Panc1 (cell line): ENCODE measurements around the gene TDRD10. TPM values are rescaled to one million over a fixed set of nuclear protein-coding genes. Genes with fewer than 3 reads are reported as not detected.

ENCODE experiments used
- ATAC-seq: fragments of 200-7000 bp; cut with Tn5 transposase; 2 replicates; pipeline ENCODE4 v1.9.1; 2020; ENCODE audit warnings: mild to moderate bottlenecking, moderate library complexity
- BruUV-seq: library from RNA; stranded (reverse); fragments of 400-500 nt; replicated peaks from 2 replicates; lab custom pipeline; 2021; lab: Mats Ljungman, UMichigan
- CTCF ChIA-PET: fragments of 300-600 bp; sonication (Branson Sonifier 250); formaldehyde crosslinking; loops from one replicate; lab custom pipeline; 2022; ENCODE audit warnings: antibody characterized with exemption; lab: Charles Lee
- POLR2A ChIA-PET: fragments of 300-600 bp; sonication (Branson Sonifier 250); formaldehyde crosslinking; loops from one replicate; lab custom pipeline; 2022; ENCODE audit warnings: antibody characterized with exemption; lab: Charles Lee
- DNase-seq: peaks from one replicate; pipeline ENCODE4 v3.0.0-alpha.2; 2010; ENCODE audit warnings: low read depth, low spot score
- H3K27ac ChIP-seq: 2 replicates; pipeline ENCODE4 v1.5.1; 2011; ENCODE audit warnings: mild to moderate bottlenecking, low read length, inconsistent platforms
- H3K27me3 ChIP-seq: fragments of 200-500 bp; sonication (Bioruptor generic); 2 replicates; pipeline ENCODE4 v1.6.0; 2014; ENCODE audit warnings: low read length, inconsistent platforms; ENCODE audit not compliant: control insufficient read depth, insufficient read depth
- H3K36me3 ChIP-seq: fragments of 200-500 bp; sonication (Bioruptor generic); 2 replicates; pipeline ENCODE4 v1.5.1; 2014; ENCODE audit warnings: inconsistent platforms, mild to moderate bottlenecking, low read length, moderate library complexity; ENCODE audit not compliant: control insufficient read depth, insufficient read depth
- H3K4me1 ChIP-seq: 2 replicates; pipeline ENCODE4 v1.5.1; 2011; ENCODE audit warnings: inconsistent platforms, mild to moderate bottlenecking, low read length, moderate library complexity; ENCODE audit not compliant: control insufficient read depth, insufficient read depth
- H3K4me3 ChIP-seq, 2 experiments: 2 replicates each; pipeline ENCODE4 v1.5.1; 2011 to 2012; ENCODE audit warnings: low read depth in 2 of 2, low read length in 2 of 2, mild to moderate bottlenecking in 2 of 2, inconsistent platforms in 1 of 2, moderate library complexity in 1 of 2
- H3K9me3 ChIP-seq: fragments of 200-500 bp; sonication (Bioruptor generic); 2 replicates; pipeline ENCODE4 v1.5.1; 2014; ENCODE audit warnings: low read depth, mild to moderate bottlenecking, inconsistent platforms, low read length, moderate library complexity; ENCODE audit not compliant: control insufficient read depth, insufficient read depth
- CTCF ChIP-seq: fragments of 450-650 bp; IDR thresholded peaks from 2 replicates; pipeline ENCODE4 v1.5.1; 2017; ENCODE audit warnings: mild to moderate bottlenecking
- REST ChIP-seq, 2 experiments: IDR thresholded peaks; 2 replicates each; pipeline ENCODE4 v1.6.1; 2011 to 2012; ENCODE audit warnings: low read depth in 2 of 2, control low read depth in 1 of 2, low read length in 1 of 2, mild to moderate bottlenecking in 1 of 2, moderate library complexity in 1 of 2; ENCODE audit not compliant: insufficient read depth in 1 of 2
- SIN3A ChIP-seq: IDR thresholded peaks from 2 replicates; pipeline ENCODE4 v1.6.1; 2012; ENCODE audit warnings: low read depth, mild to moderate bottlenecking, low read length, moderate library complexity, borderline replicate concordance; ENCODE audit not compliant: insufficient read depth
- TCF7L2 ChIP-seq: IDR thresholded peaks from 2 replicates; pipeline ENCODE4 v1.6.1; 2011; ENCODE audit warnings: mild to moderate bottlenecking, low read depth, low read length, inconsistent platforms
- in situ Hi-C: cut with HindIII; loops from 2 replicates; pipeline ENCODE4 v1.10.0; 2016; ENCODE audit warnings: low sequenced_read_pairs, low pct_unique_long_range_greater_than_20kb
- intact Hi-C: fragments of 100-400 bp; cut with micrococcal nuclease; formaldehyde crosslinking; loops from one replicate; pipeline ENCODE4 v1.10.0; 2022; ENCODE audit not compliant: unreplicated experiment
- total RNA-seq: library from RNA; stranded (reverse); gene quantifications from one replicate; pipeline ENCODE4 v1.2.1, GENCODE V29; 2021; ENCODE audit not compliant: unreplicated experiment

The TDRD10 gene
- total RNA-seq, 1 experiment from 2014 or later, result not detected

- ChIA-PET CTCF (interaction anchor here (0.6 to 2.1 kb wide), 17 partner anchors 8 to 345 kb away, joined by 3 to 42 read pairs (median 4); partner anchors contain the start of gene ATP8B2), POLR2A (no interaction called here)
- no peak overlapping the region for H3K4me3 ChIP-seq
- in situ Hi-C loops, result no loop called here
- ATAC-seq, result peak; percentile 92
- no peak for DNase-seq
- no peaks in the 10 kb centered on the region for H3K9me3 ChIP-seq
- peaks cover 17% of the 10 kb centered on the region for H3K4me1 ChIP-seq
- intact Hi-C loops, result loop anchor here (5.0 kb wide), 1 partner anchor 64 kb away; no protein-coding TSS in a partner anchor
- no peaks in the 10 kb centered on the region for H3K27me3 ChIP-seq
- no peak overlapping the region for H3K27ac ChIP-seq
- no TSS peak for BruUV-seq
- no peak for TF ChIP-seq REST (IDR thresholded peaks at IDR 0.05; ENCODE audit: insufficient read depth in 1 of 2, low read depth in 2 of 2, low read length in 1 of 2)
- TF ChIP-seq CTCF, result peak; percentile 92
- peaks cover 7% of the 10 kb centered on the region for H3K36me3 ChIP-seq
Measured at GRCh38 chr1:154546264-154547063, 44.4 kb downstream of the TDRD10 start.

- Histone ChIP-seq H3K27ac (no peak overlapping the region; the same call in 1 of the 2 replicates), H3K27me3 (no peaks in the 10 kb centered on the region), H3K36me3 (peaks cover 8% of the 10 kb centered on the region), H3K9me3 (no peaks in the 10 kb centered on the region), H3K4me1 (peaks cover 17% of the 10 kb centered on the region), H3K4me3 (no peak overlapping the region)
- in situ Hi-C loops (no loop called here), intact Hi-C loops (loop anchor here (5.0 kb wide), 1 partner anchor 65 kb away; no protein-coding TSS in a partner anchor)
- CTCF ChIA-PET, result interaction anchor here (0.6 to 2.1 kb wide), 16 partner anchors 9 to 344 kb away, joined by 3 to 42 read pairs (median 4); partner anchors contain the start of gene ATP8B2
- TF ChIP-seq SIN3A, result no peak
- no peak for TF ChIP-seq REST (IDR thresholded peaks at IDR 0.05; ENCODE audit: insufficient read depth in 1 of 2, low read depth in 2 of 2, low read length in 1 of 2)
- TF ChIP-seq TCF7L2, result no peak
- TF ChIP-seq CTCF, result no peak
- no TSS peak for BruUV-seq
- ATAC-seq, result no peak
- POLR2A ChIA-PET, result no interaction called here
- no peak for DNase-seq
Measured at GRCh38 chr1:154547105-154547732, 45.2 kb downstream of the TDRD10 start.
